Keratinocyte (primary cell): Measurements from ENCODE around the gene MC2R. TPM values are rescaled to one million over a fixed set of nuclear protein-coding genes. Genes with fewer than 3 reads are reported as not detected.

Source experiments
- DNase-seq: peaks from one replicate; pipeline ENCODE4 v3.0.0-alpha.2; 2011; ENCODE audit warnings: low read depth, missing footprints, low spot score
- FAIRE-seq: peaks from 2 replicates; lab custom pipeline; 2011; peaks lifted over from hg19 to GRCh38; lab: Jason Lieb, UNC
- H2AFZ ChIP-seq: 2 replicates; pipeline ENCODE4 v1.6.0; 2012; ENCODE audit warnings: low read length, control low read depth, inconsistent platforms; ENCODE audit not compliant: control insufficient read depth
- H3K27ac ChIP-seq: 2 replicates; pipeline ENCODE4 v1.5.1; 2011; ENCODE audit warnings: low read length; ENCODE audit not compliant: control insufficient read depth, insufficient read depth
- H3K27me3 ChIP-seq: 3 replicates; pipeline ENCODE4 v1.6.0; 2011; ENCODE audit warnings: low read length; ENCODE audit not compliant: control insufficient read depth, insufficient read depth; ENCODE audit errors: extremely low read depth
- H3K36me3 ChIP-seq, 2 experiments: 2 replicates in 1 of 2; 3 replicates in 1 of 2; pipeline ENCODE4 v1.5.1; 2011; ENCODE audit warnings: low read length in 2 of 2, mild to moderate bottlenecking in 1 of 2; ENCODE audit not compliant: control insufficient read depth in 2 of 2, insufficient read depth in 2 of 2; ENCODE audit errors: extremely low read depth in 1 of 2
- H3K4me1 ChIP-seq: 3 replicates; pipeline ENCODE4 v1.5.1; 2011; ENCODE audit warnings: low read length; ENCODE audit not compliant: control insufficient read depth, insufficient read depth; ENCODE audit errors: extremely low read depth
- H3K4me2 ChIP-seq: 3 replicates; pipeline ENCODE4 v1.6.0; 2011; ENCODE audit warnings: low read depth, low read length; ENCODE audit not compliant: control insufficient read depth, insufficient read depth; ENCODE audit errors: extremely low read depth
- H3K4me3 ChIP-seq, 3 experiments: fragments of 200-600 bp in 1 of 3; sonication (generic) in 1 of 3; 2 replicates in 2 of 3; 3 replicates in 1 of 3; pipeline ENCODE4 v1.5.1; 2011 to 2016; ENCODE audit warnings: low read length in 3 of 3, mild to moderate bottlenecking in 3 of 3, control low read depth in 2 of 3, inconsistent platforms in 1 of 3, low read depth in 1 of 3, mixed read lengths in 1 of 3, mixed run types in 1 of 3, moderate library complexity in 1 of 3; ENCODE audit not compliant: control insufficient read depth in 2 of 3, insufficient read depth in 2 of 3; ENCODE audit errors: extremely low read depth in 1 of 3
- H3K79me2 ChIP-seq: 2 replicates; pipeline ENCODE4 v1.6.0; 2012; ENCODE audit warnings: low read length; ENCODE audit not compliant: control insufficient read depth, insufficient read depth
- H3K9ac ChIP-seq: 3 replicates; pipeline ENCODE4 v1.6.0; 2011; ENCODE audit warnings: low read length; ENCODE audit not compliant: control insufficient read depth, insufficient read depth; ENCODE audit errors: extremely low read depth
- H3K9me1 ChIP-seq: 3 replicates; pipeline ENCODE4 v1.6.0; 2011; ENCODE audit warnings: low read length; ENCODE audit not compliant: control insufficient read depth, insufficient read depth; ENCODE audit errors: extremely low read depth
- H3K9me3 ChIP-seq: 2 replicates; pipeline ENCODE4 v1.5.1; 2012; ENCODE audit warnings: low read depth, low read length; ENCODE audit not compliant: control insufficient read depth
- H4K20me1 ChIP-seq: 3 replicates; pipeline ENCODE4 v1.6.0; 2011; ENCODE audit warnings: low read length; ENCODE audit not compliant: control insufficient read depth, insufficient read depth; ENCODE audit errors: extremely low read depth
- EZH2 ChIP-seq: IDR thresholded peaks from one replicate; pipeline ENCODE4 v1.6.1; 2012; ENCODE audit warnings: inconsistent platforms, mild to moderate bottlenecking, low read length, moderate library complexity
- dilution Hi-C: fragments of 300-500 bp; cut with MboI; formaldehyde crosslinking; loops from one replicate; pipeline ENCODE4 v1.7.0; 2020; ENCODE audit warnings: low sequenced_read_pairs; ENCODE audit not compliant: extremely low pct_ligation_motif_present
- polyA plus RNA-seq, 5 experiments: library from polyadenylated mRNA; depleted of rRNA in 3 of 5; stranded (reverse) in 3 of 5; stranded (forward) in 1 of 5; unstranded in 1 of 5; fragments of >200 nt; gene quantifications; 1 replicate in 1 of 5; 2 replicates in 3 of 5; 3 replicates in 1 of 5; pipeline versions ENCODE4 v1.2.1 to v1.2.3, GENCODE V29; 2011 to 2012; ENCODE audit warnings: missing spikeins in 2 of 5, low read depth in 1 of 5, low replicate concordance in 1 of 5
- TF ChIP-seq, protein P1 (sequence below), 3 experiments: IDR thresholded peaks in 1 of 3; conservative IDR thresholded peaks in 1 of 3; optimal IDR thresholded peaks in 1 of 3; 2 replicates in 2 of 3; 3 replicates in 1 of 3; pipeline versions ENCODE3 to v1.5.1; 2011; ENCODE audit warnings: low read length in 3 of 3, mild to moderate bottlenecking in 3 of 3, moderate library complexity in 2 of 3, control low read depth in 1 of 3, inconsistent platforms in 1 of 3; ENCODE audit not compliant: insufficient read depth in 2 of 3; ENCODE audit errors: extremely low read depth in 1 of 3

Gene MC2R
- polyA plus RNA-seq, 1 donor (not counting 4 experiments of a cell fraction or from before 2014, with no cell fraction given), result not detected

DNA sequence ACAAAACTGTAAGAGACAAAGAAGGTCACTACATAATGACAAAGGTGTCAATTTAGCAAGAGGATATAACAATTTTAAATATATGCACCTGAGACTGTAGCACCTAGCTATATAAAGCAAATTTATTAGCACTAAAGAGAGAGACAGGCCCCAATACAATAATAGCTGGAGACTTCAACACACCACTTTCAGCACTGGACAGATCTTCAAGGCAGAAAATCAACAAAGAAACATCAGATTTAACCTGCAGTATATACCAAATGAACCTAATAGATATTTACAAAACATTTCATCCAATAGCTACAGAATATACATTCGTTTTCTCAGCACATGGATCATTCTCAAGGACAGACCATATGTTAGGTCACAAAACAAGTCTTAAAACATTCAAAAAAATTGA is 14.7 kb downstream of the MC2R start:
- dilution Hi-C loops, result no loop called here
- no peak for FAIRE-seq

DNA sequence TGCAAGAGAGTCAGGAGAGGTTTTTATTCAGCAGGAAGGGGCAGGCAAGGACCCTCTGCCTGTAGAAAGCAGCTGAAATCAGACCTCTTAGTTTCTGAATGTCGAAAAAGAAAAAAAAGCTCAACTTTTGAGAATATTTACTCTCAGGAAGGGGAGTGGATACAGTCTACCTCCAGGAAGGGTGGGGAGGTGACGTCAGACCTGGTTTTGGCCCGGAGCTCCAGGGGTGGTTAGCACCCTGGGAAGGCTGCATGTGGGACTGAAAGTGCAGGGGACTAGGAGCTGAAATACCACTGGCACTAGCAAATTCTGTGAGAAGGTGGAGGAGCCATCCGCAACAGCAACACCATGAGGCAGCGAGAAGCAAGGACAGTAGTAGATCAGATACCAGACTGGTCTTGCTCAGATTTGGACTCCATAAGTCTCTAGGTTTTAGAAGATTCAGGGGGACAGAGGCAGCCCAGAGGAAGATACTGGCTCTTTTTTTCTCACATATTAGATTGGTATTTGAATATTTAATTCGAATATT is 19.8 kb downstream of the MC2R start:
- Histone ChIP-seq H2AFZ (no peak overlapping the region), H3K9me1 (no peaks in the 10 kb centered on the region), H3K4me3 (no peak overlapping the region), H3K9me3 (no peaks in the 10 kb centered on the region), H4K20me1 (no peaks in the 10 kb centered on the region), H3K4me2 (no peak overlapping the region), H3K4me1 (no peaks in the 10 kb centered on the region), H3K27ac (no peak overlapping the region), H3K79me2 (no peaks in the 10 kb centered on the region), H3K36me3 (no peaks in the 10 kb centered on the region), H3K9ac (no peak overlapping the region), H3K27me3 (no peaks in the 10 kb centered on the region)
- DNase-seq (no peak), FAIRE-seq (no peak)
- dilution Hi-C loops, result no loop called here
- TF ChIP-seq EZH2, result no peak

More for the DNA sequence above, 14.7 kb downstream of the MC2R start:
- H2AFZ ChIP-seq, result no peak overlapping the region
- H3K4me2 ChIP-seq, result no peak overlapping the region
- no peaks in the 10 kb centered on the region for H3K9me3 ChIP-seq
- no peaks in the 10 kb centered on the region for H3K79me2 ChIP-seq
- no peaks in the 10 kb centered on the region for H3K27me3 ChIP-seq
- TF ChIP-seq, protein P1, sequence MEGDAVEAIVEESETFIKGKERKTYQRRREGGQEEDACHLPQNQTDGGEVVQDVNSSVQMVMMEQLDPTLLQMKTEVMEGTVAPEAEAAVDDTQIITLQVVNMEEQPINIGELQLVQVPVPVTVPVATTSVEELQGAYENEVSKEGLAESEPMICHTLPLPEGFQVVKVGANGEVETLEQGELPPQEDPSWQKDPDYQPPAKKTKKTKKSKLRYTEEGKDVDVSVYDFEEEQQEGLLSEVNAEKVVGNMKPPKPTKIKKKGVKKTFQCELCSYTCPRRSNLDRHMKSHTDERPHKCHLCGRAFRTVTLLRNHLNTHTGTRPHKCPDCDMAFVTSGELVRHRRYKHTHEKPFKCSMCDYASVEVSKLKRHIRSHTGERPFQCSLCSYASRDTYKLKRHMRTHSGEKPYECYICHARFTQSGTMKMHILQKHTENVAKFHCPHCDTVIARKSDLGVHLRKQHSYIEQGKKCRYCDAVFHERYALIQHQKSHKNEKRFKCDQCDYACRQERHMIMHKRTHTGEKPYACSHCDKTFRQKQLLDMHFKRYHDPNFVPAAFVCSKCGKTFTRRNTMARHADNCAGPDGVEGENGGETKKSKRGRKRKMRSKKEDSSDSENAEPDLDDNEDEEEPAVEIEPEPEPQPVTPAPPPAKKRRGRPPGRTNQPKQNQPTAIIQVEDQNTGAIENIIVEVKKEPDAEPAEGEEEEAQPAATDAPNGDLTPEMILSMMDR (optimal IDR thresholded peaks at IDR 0.05 in 1 of 3, IDR thresholded peaks at IDR 0.05 in 1 of 3, conservative IDR thresholded peaks at IDR 0.05 in 1 of 3; ENCODE audit: extremely low read depth in 1 of 3, insufficient read depth in 2 of 3, low read length in 3 of 3), result no peak
- no peak for TF ChIP-seq EZH2
- H3K36me3 ChIP-seq, result no peaks in the 10 kb centered on the region
- no peak for DNase-seq
- no peaks in the 10 kb centered on the region for H4K20me1 ChIP-seq
- H3K9me1 ChIP-seq, result no peaks in the 10 kb centered on the region
- no peak overlapping the region for H3K4me3 ChIP-seq
- no peaks in the 10 kb centered on the region for H3K4me1 ChIP-seq
- no peak overlapping the region for H3K9ac ChIP-seq
- no peak overlapping the region for H3K27ac ChIP-seq

DNA sequence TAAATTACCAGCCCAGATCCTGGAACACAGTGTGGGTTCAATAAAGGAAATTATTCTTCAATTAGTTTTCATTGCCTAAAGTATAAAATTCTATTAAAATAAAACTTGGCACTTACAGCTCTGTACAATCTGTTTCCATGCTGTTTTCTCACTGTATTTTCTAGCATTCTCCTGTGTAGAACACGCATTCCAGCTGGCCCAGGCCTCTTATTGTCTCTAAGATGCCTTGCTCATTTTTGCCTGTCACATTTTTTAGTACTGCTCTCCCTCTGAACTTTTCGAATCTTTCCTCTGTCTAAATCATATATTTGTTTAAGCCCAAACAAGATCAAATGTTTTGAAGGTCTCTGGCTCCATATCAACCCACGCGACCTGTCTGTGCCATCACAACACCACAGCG is 20.8 kb downstream of the MC2R start:
- Histone ChIP-seq H3K27me3 (no peaks in the 10 kb centered on the region), H2AFZ (no peak overlapping the region)

More for the DNA sequence above, 20.8 kb downstream of the MC2R start:
- Histone ChIP-seq H3K79me2 (no peaks in the 10 kb centered on the region), H3K27ac (no peak overlapping the region), H4K20me1 (no peaks in the 10 kb centered on the region), H3K4me1 (no peaks in the 10 kb centered on the region), H3K9me1 (no peaks in the 10 kb centered on the region), H3K4me2 (no peak overlapping the region), H3K9ac (no peak overlapping the region), H3K36me3 (no peaks in the 10 kb centered on the region), H3K4me3 (no peak overlapping the region), H3K9me3 (no peaks in the 10 kb centered on the region)
- DNase-seq, result no peak
- TF ChIP-seq, protein P1 (optimal IDR thresholded peaks at IDR 0.05 in 1 of 3, IDR thresholded peaks at IDR 0.05 in 1 of 3, conservative IDR thresholded peaks at IDR 0.05 in 1 of 3; ENCODE audit: extremely low read depth in 1 of 3, insufficient read depth in 2 of 3, low read length in 3 of 3), result no peak
- no peak for TF ChIP-seq EZH2
- FAIRE-seq, result no peak
- dilution Hi-C loops, result no loop called here
